AG09319 (cell line): ENCODE results near the gene SMPD2.

Source experiments
- DNase-seq: peaks from one replicate; pipeline ENCODE4 v3.0.0-alpha.2; 2010; ENCODE audit warnings: low read depth; ENCODE audit errors: extremely low read depth
- TF ChIP-seq, protein P1 (sequence below): IDR thresholded peaks from 2 replicates; pipeline ENCODE4 v1.5.1; 2011; ENCODE audit warnings: low read depth, mild to moderate bottlenecking, inconsistent platforms, low read length, moderate library complexity

SMPD2 gene

DNA sequence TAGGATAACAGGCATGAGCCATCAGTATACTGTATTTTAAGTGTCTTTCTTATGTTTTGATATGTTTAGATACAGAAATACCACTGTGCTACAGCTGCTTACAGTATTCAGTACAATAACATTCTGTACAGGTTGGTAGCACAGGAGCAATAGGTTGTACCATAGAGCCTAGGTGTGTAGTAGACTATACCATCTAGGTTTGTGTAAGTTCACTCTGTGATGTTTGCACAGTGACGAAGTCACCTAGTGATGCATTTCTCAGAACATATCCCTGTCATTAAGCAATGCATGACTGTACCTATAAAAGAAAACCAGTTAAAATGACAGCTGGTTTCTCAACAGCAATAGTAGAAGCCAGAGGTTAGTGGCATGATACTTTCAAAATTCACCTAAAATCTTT lies 45.5 kb downstream of the SMPD2 start:
- TF ChIP-seq, protein P1, sequence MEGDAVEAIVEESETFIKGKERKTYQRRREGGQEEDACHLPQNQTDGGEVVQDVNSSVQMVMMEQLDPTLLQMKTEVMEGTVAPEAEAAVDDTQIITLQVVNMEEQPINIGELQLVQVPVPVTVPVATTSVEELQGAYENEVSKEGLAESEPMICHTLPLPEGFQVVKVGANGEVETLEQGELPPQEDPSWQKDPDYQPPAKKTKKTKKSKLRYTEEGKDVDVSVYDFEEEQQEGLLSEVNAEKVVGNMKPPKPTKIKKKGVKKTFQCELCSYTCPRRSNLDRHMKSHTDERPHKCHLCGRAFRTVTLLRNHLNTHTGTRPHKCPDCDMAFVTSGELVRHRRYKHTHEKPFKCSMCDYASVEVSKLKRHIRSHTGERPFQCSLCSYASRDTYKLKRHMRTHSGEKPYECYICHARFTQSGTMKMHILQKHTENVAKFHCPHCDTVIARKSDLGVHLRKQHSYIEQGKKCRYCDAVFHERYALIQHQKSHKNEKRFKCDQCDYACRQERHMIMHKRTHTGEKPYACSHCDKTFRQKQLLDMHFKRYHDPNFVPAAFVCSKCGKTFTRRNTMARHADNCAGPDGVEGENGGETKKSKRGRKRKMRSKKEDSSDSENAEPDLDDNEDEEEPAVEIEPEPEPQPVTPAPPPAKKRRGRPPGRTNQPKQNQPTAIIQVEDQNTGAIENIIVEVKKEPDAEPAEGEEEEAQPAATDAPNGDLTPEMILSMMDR = no peak
- no peak for DNase-seq

DNA sequence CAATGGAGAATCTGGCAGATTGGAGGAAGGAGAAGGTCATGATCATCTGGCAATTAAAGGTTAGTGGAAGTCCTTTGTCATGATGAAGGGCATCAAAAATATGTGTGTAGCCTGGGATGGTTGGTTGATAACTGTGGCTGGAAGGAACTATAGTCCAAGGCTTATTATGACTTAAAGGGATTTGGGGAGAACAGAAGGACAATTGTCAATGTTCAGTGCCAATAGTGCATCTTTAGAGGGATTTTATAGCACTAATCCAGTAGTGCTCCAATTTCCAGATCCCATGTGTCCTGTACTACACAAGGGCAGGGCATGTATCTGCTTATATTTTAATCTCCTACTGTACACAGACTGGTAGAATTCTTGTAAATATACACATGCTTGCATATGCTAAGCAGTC lies 47.5 kb downstream of the SMPD2 start:
- TF ChIP-seq, protein P1 = no peak
- no peak for DNase-seq

DNA sequence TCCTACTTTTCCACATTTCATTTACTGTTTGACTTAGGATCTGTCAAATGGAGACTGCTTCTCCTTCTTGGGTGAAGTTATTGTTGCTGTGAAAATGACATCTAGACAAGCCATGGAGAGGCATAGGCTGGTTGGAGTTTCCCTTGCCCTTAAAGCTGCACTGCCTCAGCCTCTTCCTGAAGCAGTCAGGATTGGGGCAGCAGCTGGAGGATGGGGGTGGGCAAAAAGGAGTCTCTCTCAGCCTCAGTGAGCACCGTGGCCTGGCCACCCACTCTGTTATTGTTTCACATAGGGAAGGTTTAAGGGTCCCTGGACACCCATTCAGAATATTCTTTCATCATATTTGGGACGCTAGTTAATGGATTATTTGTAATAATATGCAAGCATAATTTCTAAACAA lies 50.2 kb downstream of the SMPD2 start:
- TF ChIP-seq, protein P1 = no peak
- DNase-seq = no peak

DNA sequence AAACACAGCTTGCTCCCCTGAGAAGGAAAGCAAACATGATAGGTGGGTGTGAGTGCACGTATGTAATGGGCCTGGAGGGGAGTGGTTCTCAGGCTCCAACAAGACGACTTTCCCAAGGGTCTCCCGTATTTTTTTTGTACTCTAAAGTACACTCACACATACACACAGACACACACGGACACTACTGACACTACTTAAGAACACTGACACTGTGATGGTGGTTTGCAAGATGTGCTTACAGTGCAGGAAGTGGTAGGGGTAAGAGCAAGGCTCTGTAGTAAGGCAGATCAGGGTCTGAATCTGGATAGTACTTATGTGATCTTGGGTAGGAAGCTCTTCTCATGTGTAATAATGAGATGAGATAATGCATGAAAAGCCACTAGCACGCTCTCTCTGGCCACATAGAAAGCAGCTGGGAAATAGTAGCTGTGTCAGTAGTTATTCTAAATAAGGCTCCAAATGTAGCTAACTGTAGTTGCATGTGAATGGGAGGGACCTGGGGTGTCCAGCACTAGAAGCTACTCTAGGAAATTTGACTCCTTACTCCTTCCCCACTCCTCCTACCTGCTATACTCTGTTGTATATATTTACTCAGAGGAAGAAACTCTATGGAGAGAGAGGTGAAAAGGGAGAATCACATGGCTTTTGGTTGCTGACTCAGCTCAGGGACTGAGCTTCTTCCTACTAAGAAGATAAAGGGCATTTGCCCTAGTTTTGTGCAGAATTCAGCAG lies 50.8 kb downstream of the SMPD2 start:
- TF ChIP-seq, protein P1 = no peak
- no peak for DNase-seq
